ENCODE measurements around the gene FBXO42.
"Not testable (repeated sequence)": the region's sequence is repeated elsewhere in the genome, so short reads cannot be mapped to it uniquely, and the experiment has no call there.

The FBXO42 gene

GRCh38 chr1:16248007-16248436, 104.3 kb downstream of the FBXO42 start:
- no peak for TF ChIP-seq CTCF (IDR thresholded peaks at IDR 0.05; ENCODE audit: low read depth, low read length, missing control alignments)
- H3K4me3 ChIP-seq (ENCODE audit: low read depth, low read length): no peak overlapping the region
- no peak for DNase-seq (ENCODE audit: low read depth)

GRCh38 chr1:16247441-16247840, 104.8 kb downstream of the FBXO42 start:
- TF ChIP-seq CTCF (IDR thresholded peaks at IDR 0.05; ENCODE audit: low read depth, low read length, missing control alignments): no peak
- no peak for DNase-seq (ENCODE audit: low read depth)
- no peak overlapping the region for H3K4me3 ChIP-seq (ENCODE audit: low read depth, low read length)

- TF ChIP-seq CTCF (IDR thresholded peaks at IDR 0.05; ENCODE audit: low read depth, low read length, missing control alignments): no peak
- DNase-seq (ENCODE audit: low read depth): no peak
- no peak overlapping the region for H3K4me3 ChIP-seq (ENCODE audit: low read depth, low read length)
Observed at GRCh38 chr1:16246961-16247360, 105.3 kb downstream of the FBXO42 start.

- not testable (repeated sequence) for DNase-seq (ENCODE audit: low read depth); H3K4me3 ChIP-seq (ENCODE audit: low read depth, low read length)
Observed at GRCh38 chr1:16246239-16246638, 106.0 kb downstream of the FBXO42 start.

- no peak overlapping the region for H3K4me3 ChIP-seq (ENCODE audit: low read depth, low read length)
- DNase-seq (ENCODE audit: low read depth): no peak
- TF ChIP-seq CTCF (IDR thresholded peaks at IDR 0.05; ENCODE audit: low read depth, low read length, missing control alignments): no peak
Observed at GRCh38 chr1:16245476-16246196, 106.6 kb downstream of the FBXO42 start.

- TF ChIP-seq CTCF (IDR thresholded peaks at IDR 0.05; ENCODE audit: low read depth, low read length, missing control alignments): no peak
- no peak overlapping the region for H3K4me3 ChIP-seq (ENCODE audit: low read depth, low read length)
- DNase-seq (ENCODE audit: low read depth): no peak
Observed at GRCh38 chr1:16244650-16245285, 107.5 kb downstream of the FBXO42 start.

- no peak overlapping the region for H3K4me3 ChIP-seq (ENCODE audit: low read depth, low read length)
- TF ChIP-seq CTCF (IDR thresholded peaks at IDR 0.05; ENCODE audit: low read depth, low read length, missing control alignments): peak; percentile 91
- DNase-seq (ENCODE audit: low read depth): peak; percentile 45
Observed at GRCh38 chr1:16243936-16244649, 108.2 kb downstream of the FBXO42 start.

Data from GM12864 (cell line).